Gastroesophageal sphincter (tissue), 3 donors: Measurements from ENCODE around the gene TAC3.

ENCODE experiments used
- EP300 ChIP-seq: sonication (generic); formaldehyde crosslinking; IDR thresholded peaks from one replicate; pipeline ENCODE4 v1.6.1; 2017; ENCODE audit warnings: antibody characterized with exemption, mild to moderate bottlenecking
- POLR2A ChIP-seq, 2 donors: fragments of 450-650 bp; IDR thresholded peaks; one replicate each; pipeline ENCODE4 v1.6.1; 2017; ENCODE audit warnings: antibody characterized with exemption in 2 of 2, mild to moderate bottlenecking in 2 of 2, moderate library complexity in 1 of 2
- POLR2AphosphoS5 ChIP-seq: sonication (generic); formaldehyde crosslinking; IDR thresholded peaks from one replicate; pipeline ENCODE4 v1.6.1; 2017; ENCODE audit warnings: antibody characterized with exemption
- TF ChIP-seq, protein P1 (sequence below), 4 experiments: fragments of 200-600 bp in 2 of 4; fragments of 450-650 bp in 2 of 4; sonication (generic) in 1 of 4; IDR thresholded peaks; one replicate each; pipeline ENCODE4 v1.5.1; 2017 to 2019; ENCODE audit warnings: antibody characterized with exemption in 4 of 4, mild to moderate bottlenecking in 2 of 4, moderate library complexity in 2 of 4

DNA sequence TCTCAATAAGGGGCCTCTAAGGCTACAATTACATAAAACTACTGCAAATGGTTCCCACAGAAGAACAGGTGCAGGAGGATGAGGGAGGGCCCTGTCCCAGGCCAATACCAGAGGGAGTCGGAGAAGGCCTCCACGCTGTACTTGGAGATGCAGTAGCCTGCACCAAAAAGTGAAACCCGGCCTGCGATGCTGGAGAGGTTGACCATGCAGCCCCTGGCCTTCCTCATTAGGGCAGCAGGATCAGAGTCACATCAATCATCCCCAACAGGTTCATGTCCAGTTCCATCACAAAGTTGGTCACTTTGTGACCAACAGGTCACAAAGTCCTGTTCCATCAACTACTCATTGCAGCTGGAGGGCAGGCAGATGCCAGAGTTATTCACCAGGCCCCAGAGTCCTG is 32.9 kb downstream of the TAC3 start:
- TF ChIP-seq, protein P1, sequence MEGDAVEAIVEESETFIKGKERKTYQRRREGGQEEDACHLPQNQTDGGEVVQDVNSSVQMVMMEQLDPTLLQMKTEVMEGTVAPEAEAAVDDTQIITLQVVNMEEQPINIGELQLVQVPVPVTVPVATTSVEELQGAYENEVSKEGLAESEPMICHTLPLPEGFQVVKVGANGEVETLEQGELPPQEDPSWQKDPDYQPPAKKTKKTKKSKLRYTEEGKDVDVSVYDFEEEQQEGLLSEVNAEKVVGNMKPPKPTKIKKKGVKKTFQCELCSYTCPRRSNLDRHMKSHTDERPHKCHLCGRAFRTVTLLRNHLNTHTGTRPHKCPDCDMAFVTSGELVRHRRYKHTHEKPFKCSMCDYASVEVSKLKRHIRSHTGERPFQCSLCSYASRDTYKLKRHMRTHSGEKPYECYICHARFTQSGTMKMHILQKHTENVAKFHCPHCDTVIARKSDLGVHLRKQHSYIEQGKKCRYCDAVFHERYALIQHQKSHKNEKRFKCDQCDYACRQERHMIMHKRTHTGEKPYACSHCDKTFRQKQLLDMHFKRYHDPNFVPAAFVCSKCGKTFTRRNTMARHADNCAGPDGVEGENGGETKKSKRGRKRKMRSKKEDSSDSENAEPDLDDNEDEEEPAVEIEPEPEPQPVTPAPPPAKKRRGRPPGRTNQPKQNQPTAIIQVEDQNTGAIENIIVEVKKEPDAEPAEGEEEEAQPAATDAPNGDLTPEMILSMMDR (IDR thresholded peaks at IDR 0.05), result no peak
- TF ChIP-seq POLR2A (IDR thresholded peaks at IDR 0.05) (no peak), POLR2AphosphoS5 (no peak), EP300 (no peak)
